ENCODE data around the gene SAT2. TPM values are rescaled to one million over a fixed set of nuclear protein-coding genes. Genes with fewer than 3 reads are reported as not detected.
"Not testable (repeated sequence)": the region's sequence is repeated elsewhere in the genome, so short reads cannot be mapped to it uniquely, and the experiment has no call there.

SAT2 gene
- polyA plus RNA-seq, 3 donors: 141 to 156 (median 145) TPM

GRCh38 chr17:7651665-7652387 lies 24.2 kb upstream of the SAT2 start:
- peak in 5 of 11 donors; percentile 42 to 77 (median 71) for DNase-seq (ENCODE audit: extremely low read depth in 1 of 11, low read depth in 9 of 11, low spot score in 4 of 11)

GRCh38 chr17:7651097-7651664 lies 23.6 kb upstream of the SAT2 start:
- DNase-seq (ENCODE audit: extremely low read depth in 1 of 11, low read depth in 9 of 11, low spot score in 4 of 11): no peak

- peak in 5 of 11 donors; percentile 51 to 70 (median 56) for DNase-seq (ENCODE audit: extremely low read depth in 1 of 11, low read depth in 9 of 11, low spot score in 4 of 11)
These were observed 23.0 kb upstream of the SAT2 start, which contains the start of gene ATP1B2 for GRCh38 chr17:7650509-7651096. Gene ATP1B2, plus strand, starts transcription at chr17:7650926. Its CDS starts 593 bp downstream, at chr17:7651519.

- no peak for DNase-seq (ENCODE audit: extremely low read depth in 1 of 11, low read depth in 9 of 11, low spot score in 4 of 11)
These were observed 19.4 kb upstream of the SAT2 start for GRCh38 chr17:7647018-7647417.

- no peak for DNase-seq (ENCODE audit: extremely low read depth in 1 of 11, low read depth in 9 of 11, low spot score in 4 of 11)
These were observed 18.8 kb upstream of the SAT2 start for GRCh38 chr17:7646457-7646856.

- DNase-seq (ENCODE audit: extremely low read depth in 1 of 11, low read depth in 9 of 11, low spot score in 4 of 11): no peak
These were observed 17.2 kb upstream of the SAT2 start for GRCh38 chr17:7644775-7645174.

- DNase-seq (ENCODE audit: extremely low read depth in 1 of 11, low read depth in 9 of 11, low spot score in 4 of 11): not testable (repeated sequence)
These were observed 14.0 kb upstream of the SAT2 start for GRCh38 chr17:7641635-7642034.

GRCh38 chr17:7640783-7641182 lies 13.2 kb upstream of the SAT2 start:
- DNase-seq (ENCODE audit: extremely low read depth in 1 of 11, low read depth in 9 of 11, low spot score in 4 of 11): no peak

- DNase-seq (ENCODE audit: extremely low read depth in 1 of 11, low read depth in 9 of 11, low spot score in 4 of 11): no peak
These were observed 8.5 kb upstream of the SAT2 start for GRCh38 chr17:7636163-7636562.

GRCh38 chr17:7634384-7634783 lies 6.8 kb upstream of the SAT2 start:
- DNase-seq (ENCODE audit: extremely low read depth in 1 of 11, low read depth in 9 of 11, low spot score in 4 of 11): peak in 6 of 11 donors; percentile 58 to 74 (median 68)

- no peak for DNase-seq (ENCODE audit: extremely low read depth in 1 of 11, low read depth in 9 of 11, low spot score in 4 of 11)
These were observed 5.5 kb upstream of the SAT2 start for GRCh38 chr17:7633093-7633492.

GRCh38 chr17:7632492-7632894 lies 4.9 kb upstream of the SAT2 start:
- no peak for DNase-seq (ENCODE audit: extremely low read depth in 1 of 11, low read depth in 9 of 11, low spot score in 4 of 11)

GRCh38 chr17:7631398-7632380 lies 4.1 kb upstream of the SAT2 start:
- DNase-seq (ENCODE audit: extremely low read depth in 1 of 11, low read depth in 9 of 11, low spot score in 4 of 11): no peak

- DNase-seq (ENCODE audit: extremely low read depth in 1 of 11, low read depth in 9 of 11, low spot score in 4 of 11): no peak
These were observed 2.4 kb upstream of the SAT2 start, which contains the start of gene SHBG for GRCh38 chr17:7629939-7630571. Gene SHBG, plus strand, starts transcription at chr17:7630135. Its CDS starts 38 bp downstream, at chr17:7630173.

GRCh38 chr17:7626956-7627249 lies 718 bp downstream of the SAT2 start:
- DNase-seq (ENCODE audit: extremely low read depth in 1 of 11, low read depth in 9 of 11, low spot score in 4 of 11): no peak

- no peak for DNase-seq (ENCODE audit: extremely low read depth in 1 of 11, low read depth in 9 of 11, low spot score in 4 of 11)
These were observed 1.3 kb downstream of the SAT2 start for GRCh38 chr17:7626307-7626706.

- not testable (repeated sequence) for DNase-seq (ENCODE audit: extremely low read depth in 1 of 11, low read depth in 9 of 11, low spot score in 4 of 11)
These were observed 1.9 kb downstream of the SAT2 start for GRCh38 chr17:7625749-7626148.

- no peak for DNase-seq (ENCODE audit: extremely low read depth in 1 of 11, low read depth in 9 of 11, low spot score in 4 of 11)
These were observed 4.0 kb downstream of the SAT2 start for GRCh38 chr17:7623661-7624060.

- DNase-seq (ENCODE audit: extremely low read depth in 1 of 11, low read depth in 9 of 11, low spot score in 4 of 11): no peak
These were observed 6.8 kb downstream of the SAT2 start for GRCh38 chr17:7620835-7621234.

Measured in renal cortex interstitium (tissue), 11 donors.